ENCODE results near the gene SEC14L5.

SEC14L5 gene

GRCh38 chr16:4987580-4988374 is 29.6 kb downstream of the SEC14L5 start:
- DNase-seq: no peak

- DNase-seq: no peak
These were observed 30.5 kb downstream of the SEC14L5 start for GRCh38 chr16:4988647-4989046.

- DNase-seq: no peak
These were observed 31.4 kb downstream of the SEC14L5 start for GRCh38 chr16:4989391-4990006.

GRCh38 chr16:4990415-4990814 is 32.3 kb downstream of the SEC14L5 start:
- DNase-seq: no peak

GRCh38 chr16:4991754-4992153 is 33.6 kb downstream of the SEC14L5 start:
- no peak for DNase-seq

- DNase-seq: no peak
These were observed 36.7 kb downstream of the SEC14L5 start for GRCh38 chr16:4994719-4995434.

GRCh38 chr16:5000573-5001001 is 42.5 kb downstream of the SEC14L5 start:
- DNase-seq: no peak

GRCh38 chr16:5001571-5001970 is 43.4 kb downstream of the SEC14L5 start:
- DNase-seq: peak; percentile 51 to 74 (median 64)

- DNase-seq: no peak
These were observed 43.9 kb downstream of the SEC14L5 start for GRCh38 chr16:5001986-5002385.

GRCh38 chr16:5002699-5003143 is 44.6 kb downstream of the SEC14L5 start:
- DNase-seq: no peak

GRCh38 chr16:5003211-5003610 is 45.1 kb downstream of the SEC14L5 start:
- DNase-seq: no peak

GRCh38 chr16:5003828-5004227 is 45.7 kb downstream of the SEC14L5 start:
- DNase-seq: no peak

GRCh38 chr16:5004311-5004710 is 46.2 kb downstream of the SEC14L5 start:
- DNase-seq: no peak

GRCh38 chr16:5005916-5006315 is 47.8 kb downstream of the SEC14L5 start:
- DNase-seq: no peak

- no peak for DNase-seq
These were observed 48.4 kb downstream of the SEC14L5 start for GRCh38 chr16:5006348-5007193.

GRCh38 chr16:5007256-5007655 is 49.1 kb downstream of the SEC14L5 start:
- DNase-seq: no peak

- no peak for DNase-seq
These were observed 50.2 kb downstream of the SEC14L5 start for GRCh38 chr16:5008311-5008731.

- no peak for DNase-seq
These were observed 52.6 kb downstream of the SEC14L5 start for GRCh38 chr16:5010576-5011329.

GRCh38 chr16:5011637-5012036 is 53.5 kb downstream of the SEC14L5 start:
- no peak for DNase-seq

- DNase-seq: no peak
These were observed 54.8 kb downstream of the SEC14L5 start for GRCh38 chr16:5012887-5013286.

- no peak for DNase-seq
These were observed 57.2 kb downstream of the SEC14L5 start for GRCh38 chr16:5015351-5015750.

- no peak for DNase-seq
These were observed 57.8 kb downstream of the SEC14L5 start for GRCh38 chr16:5015887-5016286.
